WTC11 (cell line): ENCODE results near the gene PARD3B.

ENCODE experiments used
- IRF1 ChIP-seq: sonication (generic); formaldehyde crosslinking; IDR thresholded peaks from 2 replicates; pipeline ENCODE4 v1.8.0; 2023; ENCODE audit warnings: missing genetic modification reagents
- MAX ChIP-seq: sonication (generic); formaldehyde crosslinking; IDR thresholded peaks from 2 replicates; pipeline ENCODE4 v1.8.0; 2022; ENCODE audit warnings: mild to moderate bottlenecking, missing genetic modification reagents
- NFATC4 ChIP-seq: fragments of 250-450 bp; sonication (Bioruptor Pico); IDR thresholded peaks from 2 replicates; pipeline ENCODE4 v1.9.0; 2021; ENCODE audit warnings: mild to moderate bottlenecking
- SMAD3 ChIP-seq: sonication (generic); formaldehyde crosslinking; IDR thresholded peaks from 2 replicates; pipeline ENCODE4 v1.8.0; 2022; ENCODE audit warnings: missing genetic modification reagents, mild to moderate bottlenecking, borderline replicate concordance
- ZMAT4 ChIP-seq: fragments of 250-450 bp; sonication (Bioruptor Pico); IDR thresholded peaks from 2 replicates; pipeline ENCODE4 v1.9.0; 2021; ENCODE audit warnings: mild to moderate bottlenecking
- ZNF232 ChIP-seq: sonication (generic); formaldehyde crosslinking; IDR thresholded peaks from 2 replicates; pipeline ENCODE4 v1.8.0; 2022; ENCODE audit warnings: mild to moderate bottlenecking, missing genetic modification reagents
- ZNF263 ChIP-seq: sonication (generic); formaldehyde crosslinking; IDR thresholded peaks from 2 replicates; pipeline ENCODE4 v1.8.1; 2022; ENCODE audit warnings: low read depth, mild to moderate bottlenecking, moderate library complexity, missing genetic modification reagents
- TF ChIP-seq, protein P1 (sequence below): sonication (generic); formaldehyde crosslinking; IDR thresholded peaks from 2 replicates; pipeline ENCODE4 v1.8.1; 2022; ENCODE audit warnings: low read depth, missing genetic modification reagents, borderline replicate concordance
- TF ChIP-seq, protein P2 (sequence below): fragments of 200-600 bp; IDR thresholded peaks from 2 replicates; pipeline ENCODE4 v1.8.0; 2022; ENCODE audit warnings: antibody characterized with exemption

GRCh38 chr2:205022841-205023240, 477.6 kb downstream of the PARD3B start:
- TF ChIP-seq, protein P1, sequence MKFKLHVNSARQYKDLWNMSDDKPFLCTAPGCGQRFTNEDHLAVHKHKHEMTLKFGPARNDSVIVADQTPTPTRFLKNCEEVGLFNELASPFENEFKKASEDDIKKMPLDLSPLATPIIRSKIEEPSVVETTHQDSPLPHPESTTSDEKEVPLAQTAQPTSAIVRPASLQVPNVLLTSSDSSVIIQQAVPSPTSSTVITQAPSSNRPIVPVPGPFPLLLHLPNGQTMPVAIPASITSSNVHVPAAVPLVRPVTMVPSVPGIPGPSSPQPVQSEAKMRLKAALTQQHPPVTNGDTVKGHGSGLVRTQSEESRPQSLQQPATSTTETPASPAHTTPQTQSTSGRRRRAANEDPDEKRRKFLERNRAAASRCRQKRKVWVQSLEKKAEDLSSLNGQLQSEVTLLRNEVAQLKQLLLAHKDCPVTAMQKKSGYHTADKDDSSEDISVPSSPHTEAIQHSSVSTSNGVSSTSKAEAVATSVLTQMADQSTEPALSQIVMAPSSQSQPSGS: no peak
- no peak for TF ChIP-seq ZNF263 (CRISPR knock-in tag)
- no peak for TF ChIP-seq ZMAT4 (CRISPR knock-in tag)
- TF ChIP-seq SMAD3 (CRISPR knock-in tag): no peak
- no peak for TF ChIP-seq NFATC4 (CRISPR knock-in tag)
- TF ChIP-seq, protein P2, sequence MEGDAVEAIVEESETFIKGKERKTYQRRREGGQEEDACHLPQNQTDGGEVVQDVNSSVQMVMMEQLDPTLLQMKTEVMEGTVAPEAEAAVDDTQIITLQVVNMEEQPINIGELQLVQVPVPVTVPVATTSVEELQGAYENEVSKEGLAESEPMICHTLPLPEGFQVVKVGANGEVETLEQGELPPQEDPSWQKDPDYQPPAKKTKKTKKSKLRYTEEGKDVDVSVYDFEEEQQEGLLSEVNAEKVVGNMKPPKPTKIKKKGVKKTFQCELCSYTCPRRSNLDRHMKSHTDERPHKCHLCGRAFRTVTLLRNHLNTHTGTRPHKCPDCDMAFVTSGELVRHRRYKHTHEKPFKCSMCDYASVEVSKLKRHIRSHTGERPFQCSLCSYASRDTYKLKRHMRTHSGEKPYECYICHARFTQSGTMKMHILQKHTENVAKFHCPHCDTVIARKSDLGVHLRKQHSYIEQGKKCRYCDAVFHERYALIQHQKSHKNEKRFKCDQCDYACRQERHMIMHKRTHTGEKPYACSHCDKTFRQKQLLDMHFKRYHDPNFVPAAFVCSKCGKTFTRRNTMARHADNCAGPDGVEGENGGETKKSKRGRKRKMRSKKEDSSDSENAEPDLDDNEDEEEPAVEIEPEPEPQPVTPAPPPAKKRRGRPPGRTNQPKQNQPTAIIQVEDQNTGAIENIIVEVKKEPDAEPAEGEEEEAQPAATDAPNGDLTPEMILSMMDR: no peak
- no peak for TF ChIP-seq ZNF232 (CRISPR knock-in tag)
- no peak for TF ChIP-seq IRF1 (CRISPR knock-in tag)
- no peak for TF ChIP-seq MAX
